ENCODE measurements around the gene PKD1L1.
"Not testable (repeated sequence)": the region's sequence is repeated elsewhere in the genome, so short reads cannot be mapped to it uniquely, and the experiment has no call there.

PKD1L1 gene, protein sequence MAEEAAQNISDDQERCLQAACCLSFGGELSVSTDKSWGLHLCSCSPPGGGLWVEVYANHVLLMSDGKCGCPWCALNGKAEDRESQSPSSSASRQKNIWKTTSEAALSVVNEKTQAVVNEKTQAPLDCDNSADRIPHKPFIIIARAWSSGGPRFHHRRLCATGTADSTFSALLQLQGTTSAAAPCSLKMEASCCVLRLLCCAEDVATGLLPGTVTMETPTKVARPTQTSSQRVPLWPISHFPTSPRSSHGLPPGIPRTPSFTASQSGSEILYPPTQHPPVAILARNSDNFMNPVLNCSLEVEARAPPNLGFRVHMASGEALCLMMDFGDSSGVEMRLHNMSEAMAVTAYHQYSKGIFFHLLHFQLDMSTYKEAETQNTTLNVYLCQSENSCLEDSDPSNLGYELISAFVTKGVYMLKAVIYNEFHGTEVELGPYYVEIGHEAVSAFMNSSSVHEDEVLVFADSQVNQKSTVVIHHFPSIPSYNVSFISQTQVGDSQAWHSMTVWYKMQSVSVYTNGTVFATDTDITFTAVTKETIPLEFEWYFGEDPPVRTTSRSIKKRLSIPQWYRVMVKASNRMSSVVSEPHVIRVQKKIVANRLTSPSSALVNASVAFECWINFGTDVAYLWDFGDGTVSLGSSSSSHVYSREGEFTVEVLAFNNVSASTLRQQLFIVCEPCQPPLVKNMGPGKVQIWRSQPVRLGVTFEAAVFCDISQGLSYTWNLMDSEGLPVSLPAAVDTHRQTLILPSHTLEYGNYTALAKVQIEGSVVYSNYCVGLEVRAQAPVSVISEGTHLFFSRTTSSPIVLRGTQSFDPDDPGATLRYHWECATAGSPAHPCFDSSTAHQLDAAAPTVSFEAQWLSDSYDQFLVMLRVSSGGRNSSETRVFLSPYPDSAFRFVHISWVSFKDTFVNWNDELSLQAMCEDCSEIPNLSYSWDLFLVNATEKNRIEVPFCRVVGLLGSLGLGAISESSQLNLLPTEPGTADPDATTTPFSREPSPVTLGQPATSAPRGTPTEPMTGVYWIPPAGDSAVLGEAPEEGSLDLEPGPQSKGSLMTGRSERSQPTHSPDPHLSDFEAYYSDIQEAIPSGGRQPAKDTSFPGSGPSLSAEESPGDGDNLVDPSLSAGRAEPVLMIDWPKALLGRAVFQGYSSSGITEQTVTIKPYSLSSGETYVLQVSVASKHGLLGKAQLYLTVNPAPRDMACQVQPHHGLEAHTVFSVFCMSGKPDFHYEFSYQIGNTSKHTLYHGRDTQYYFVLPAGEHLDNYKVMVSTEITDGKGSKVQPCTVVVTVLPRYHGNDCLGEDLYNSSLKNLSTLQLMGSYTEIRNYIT (N-terminal part only)

DNA sequence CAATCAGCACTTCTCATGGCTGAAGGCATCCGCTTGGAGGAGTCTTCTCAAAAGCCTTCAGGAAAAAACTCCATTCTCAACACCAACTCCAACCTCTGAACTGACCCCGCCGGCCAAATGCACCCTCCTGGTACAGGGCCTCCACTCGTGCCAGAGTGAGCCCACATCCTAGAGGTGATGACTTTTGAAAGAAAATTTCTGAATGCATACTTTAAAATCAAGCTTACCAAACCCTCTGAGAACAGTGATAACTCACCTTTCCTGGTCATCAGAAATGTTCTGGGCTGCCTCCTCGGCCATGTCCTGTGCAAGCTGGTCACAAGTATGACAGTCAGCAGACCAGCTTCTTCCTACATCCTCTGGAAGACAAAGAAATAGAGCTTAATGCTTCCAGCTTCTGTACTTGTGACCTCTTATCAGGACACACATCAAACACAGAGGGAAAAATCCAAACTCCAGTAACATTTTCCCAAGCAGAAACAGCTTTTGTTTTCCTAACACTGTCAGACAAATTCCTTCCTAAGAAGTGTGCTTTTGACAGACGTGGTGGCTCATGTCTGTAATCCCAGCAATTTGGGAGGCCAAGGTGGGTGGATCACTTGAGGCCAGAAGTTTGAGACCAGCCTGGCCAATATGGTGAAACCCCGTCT lies at the start of gene PKD1L1:
PKD1L1 (minus strand) TSS at position 326 of the 650 bp plus-strand sequence; CDS start at position 300, 26 bp downstream.
- no peak for DNase-seq

DNA sequence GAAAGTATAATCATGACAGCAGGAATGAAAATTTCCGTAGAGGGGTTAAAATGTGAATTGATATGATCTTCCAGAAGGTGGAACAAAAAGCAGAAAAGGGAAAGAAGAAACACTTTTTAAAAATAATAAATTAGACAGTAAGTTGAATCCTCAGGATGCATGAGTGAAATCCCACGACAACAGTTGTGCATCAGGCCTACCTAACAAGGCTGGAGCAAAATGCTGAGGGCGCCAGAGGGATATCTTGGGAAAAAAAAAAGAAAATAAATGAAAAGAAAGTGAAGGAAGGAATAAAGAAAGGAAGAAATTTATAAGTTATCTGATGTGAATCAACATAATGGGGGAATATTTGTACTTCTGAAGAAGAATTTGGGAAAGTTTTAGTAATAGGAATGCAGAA lies 44.2 kb upstream of the PKD1L1 start:
- DNase-seq = no peak

DNA sequence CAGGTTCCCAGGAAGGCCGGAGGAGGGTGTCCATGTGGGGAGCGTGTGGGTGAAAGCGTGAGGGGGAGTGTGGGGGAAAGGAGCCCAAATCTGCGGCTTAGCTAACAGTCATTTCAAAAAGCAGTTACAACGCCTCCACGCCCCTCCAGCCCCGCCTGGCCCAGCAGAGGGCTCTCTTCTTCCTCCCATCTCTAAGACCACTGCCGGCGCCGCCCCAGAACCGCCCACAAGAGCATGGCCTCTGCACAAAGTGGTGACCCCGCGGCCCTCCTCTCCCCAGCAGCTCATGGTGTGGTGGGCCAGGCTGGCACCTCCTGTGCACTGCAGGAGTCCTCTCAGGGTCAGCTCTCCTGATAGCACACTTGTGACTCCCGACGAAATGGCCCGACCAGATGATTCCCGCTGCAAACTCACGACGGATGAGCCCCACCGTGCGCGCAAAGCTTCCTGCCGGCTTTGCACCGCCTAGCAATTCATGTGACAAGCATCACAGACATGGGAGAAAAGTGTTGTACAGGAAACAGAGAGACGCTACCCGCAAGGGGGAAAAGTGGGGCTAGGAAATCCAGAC lies 43.6 kb upstream of the PKD1L1 start:
- DNase-seq = no peak

DNA sequence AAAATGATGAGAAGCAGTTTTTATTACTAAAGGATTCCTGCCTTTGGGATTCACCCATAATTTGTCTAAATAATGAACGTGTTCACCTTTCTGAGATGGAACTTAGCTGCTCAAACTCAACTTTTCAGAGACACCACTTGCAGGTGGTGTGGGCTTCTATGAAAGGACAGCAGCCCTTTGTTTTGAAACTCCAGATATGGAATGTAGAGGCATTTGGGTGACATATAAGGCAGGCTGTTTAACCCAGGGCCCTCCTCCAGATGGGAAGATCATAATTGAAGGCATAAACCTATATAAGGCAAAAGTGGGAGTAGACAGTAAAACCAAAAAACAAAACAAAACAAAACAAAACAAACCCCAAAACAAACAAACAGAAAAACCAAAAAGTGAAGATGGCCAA lies 43.0 kb upstream of the PKD1L1 start:
- DNase-seq = no peak

DNA sequence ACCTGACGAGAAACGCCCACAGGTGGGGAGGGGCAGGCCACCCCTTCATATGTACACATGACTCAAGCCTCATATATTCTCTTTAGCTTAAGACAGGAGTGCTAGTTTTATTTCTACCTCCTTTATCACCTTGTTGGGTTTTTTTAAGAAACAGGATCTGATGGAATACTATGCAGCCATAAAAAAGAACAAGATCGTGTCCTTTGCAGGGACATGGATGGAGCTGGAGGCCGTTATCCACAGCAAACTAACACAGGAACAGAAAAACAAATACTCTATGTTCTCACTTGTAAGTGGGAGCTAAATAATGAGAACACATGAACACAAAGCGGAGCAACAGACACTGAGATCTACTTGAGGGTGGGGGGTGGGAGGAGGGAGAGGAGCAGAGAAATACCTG lies 42.3 kb upstream of the PKD1L1 start:
- no peak for DNase-seq

GRCh38 chr7:47989607-47990400 lies 41.5 kb upstream of the PKD1L1 start:
- not testable (repeated sequence) for DNase-seq

- no peak for DNase-seq
Observed at GRCh38 chr7:47988496-47989386, 40.5 kb upstream of the PKD1L1 start.

DNA sequence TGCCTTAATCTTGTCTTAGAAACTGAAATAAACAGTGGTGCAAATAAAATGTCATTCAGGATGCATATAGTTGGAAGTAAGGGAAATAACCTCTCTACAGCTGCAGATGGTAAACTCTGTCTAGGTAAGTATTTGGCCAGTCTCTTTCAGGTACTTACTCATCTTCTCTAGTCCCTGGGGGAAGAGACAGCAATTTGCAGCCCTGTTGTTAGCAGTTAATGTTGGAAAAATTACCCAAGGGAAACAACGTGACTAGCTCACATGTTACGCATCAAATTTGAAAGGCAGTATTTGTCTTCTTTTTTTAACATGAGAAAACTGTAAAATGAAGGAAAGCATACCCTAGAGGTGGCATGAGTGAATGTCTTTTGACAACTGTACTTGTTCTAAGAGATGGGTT lies 34.3 kb upstream of the PKD1L1 start:
- DNase-seq = no peak

DNA sequence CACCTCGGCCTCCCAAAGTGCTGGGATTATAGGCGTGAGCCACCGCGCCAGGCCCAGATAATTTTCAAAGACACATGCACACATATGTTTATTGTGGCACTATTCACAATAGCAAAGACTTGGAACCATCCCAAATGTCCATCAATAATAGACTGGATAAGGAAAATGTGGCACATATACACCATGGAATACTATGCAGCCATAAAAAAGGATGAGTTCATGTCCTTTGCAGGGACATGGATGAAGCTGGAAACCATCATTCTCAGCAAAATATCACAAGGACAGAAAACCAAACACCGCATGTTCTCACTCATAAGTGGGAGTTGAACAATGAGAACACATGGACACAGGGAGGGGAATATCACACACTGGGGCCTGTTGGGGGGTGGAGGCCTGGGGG lies 32.4 kb upstream of the PKD1L1 start:
- DNase-seq = not testable (repeated sequence)

DNA sequence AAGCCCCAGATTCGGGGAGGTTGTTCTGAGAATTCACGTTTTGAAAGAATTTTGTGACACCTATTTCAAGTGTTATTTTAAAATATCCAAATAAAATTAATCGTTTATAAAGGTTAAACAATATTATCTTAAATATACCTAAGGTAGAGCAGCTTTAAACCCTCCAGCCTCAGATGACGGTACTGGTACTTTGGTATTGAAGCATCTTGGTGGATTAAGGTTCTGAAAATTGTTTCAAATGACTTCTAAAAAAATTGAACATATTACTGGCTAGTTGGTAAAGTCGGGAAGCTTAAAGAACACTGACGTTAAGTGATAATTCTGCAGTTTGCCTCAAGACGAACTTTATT lies 31.5 kb upstream of the PKD1L1 start:
- DNase-seq = no peak

GRCh38 chr7:47979145-47979831 lies 31.0 kb upstream of the PKD1L1 start, which contains the start of gene HUS1:
HUS1 (minus strand) TSS chr7:47979615; CDS start chr7:47979519, 96 bp downstream.
- DNase-seq = peak; percentile 91

DNA sequence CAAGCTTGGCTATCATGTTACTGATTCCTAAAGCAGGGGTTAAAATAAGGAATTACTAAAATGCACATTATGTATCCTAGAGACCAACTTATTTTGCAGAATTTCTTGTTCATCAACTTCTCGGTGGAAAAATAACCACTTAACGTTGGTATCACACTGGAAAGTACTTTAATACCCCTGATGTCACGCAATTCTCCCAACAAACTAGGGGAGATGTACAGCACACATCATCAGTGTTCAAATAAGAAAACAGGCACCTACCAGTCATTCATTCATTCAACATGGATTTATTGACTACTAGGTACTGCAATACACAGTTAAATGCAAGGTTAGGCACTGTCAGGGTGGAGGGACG lies 30.5 kb upstream of the PKD1L1 start:
- no peak for DNase-seq

- no peak for DNase-seq
Observed at GRCh38 chr7:47973739-47974138, 25.5 kb upstream of the PKD1L1 start.

DNA sequence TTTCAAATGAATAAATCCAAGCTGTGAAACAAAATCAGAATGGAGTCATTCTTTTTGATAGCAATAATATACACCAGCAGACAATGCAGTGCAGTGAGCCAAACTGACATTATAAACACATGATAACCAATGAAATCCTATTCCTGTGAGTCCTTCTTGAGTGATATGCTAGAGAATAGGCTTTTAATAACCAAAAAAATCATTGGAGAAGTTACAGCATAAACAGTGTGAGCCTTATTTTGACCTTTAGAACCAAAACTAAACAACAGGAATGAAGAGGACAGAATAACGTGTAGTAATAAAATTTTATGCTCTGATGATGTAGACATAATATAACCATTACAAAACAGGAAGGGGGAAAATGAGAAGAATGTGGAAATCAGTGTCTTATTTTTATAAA lies 22.5 kb upstream of the PKD1L1 start:
- no peak for DNase-seq

GRCh38 chr7:47968847-47969774 lies 20.8 kb upstream of the PKD1L1 start:
- DNase-seq = peak; percentile 59

GRCh38 chr7:47967708-47968107 lies 19.4 kb upstream of the PKD1L1 start:
- no peak for DNase-seq

GRCh38 chr7:47967123-47967522 lies 18.9 kb upstream of the PKD1L1 start:
- DNase-seq = no peak

DNA sequence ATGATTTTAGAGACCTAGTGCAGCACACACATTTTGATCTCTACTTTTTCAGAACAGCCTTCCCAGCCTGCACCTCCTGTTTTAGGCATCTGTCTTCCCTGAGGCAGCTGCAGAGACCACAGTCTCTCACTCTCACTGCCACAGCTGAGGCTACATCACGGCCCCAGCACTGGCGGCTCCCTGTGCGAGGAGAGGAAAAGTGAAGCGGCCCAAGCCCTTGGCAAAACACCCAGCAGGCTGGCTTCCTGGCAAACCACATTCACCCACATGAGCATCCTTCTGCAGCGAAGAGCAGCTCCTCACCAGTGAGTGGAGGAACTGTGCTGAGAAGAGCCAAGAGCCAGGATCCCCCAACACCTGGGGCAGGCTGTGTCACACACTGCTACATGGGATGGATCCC lies 17.2 kb upstream of the PKD1L1 start:
- no peak for DNase-seq

Data from COR-L47 (cell line).